Fibroblast of lung (primary cell): ENCODE data around the gene MRPS31.

Experiments used
- EZH2 ChIP-seq: IDR thresholded peaks from 2 replicates; pipeline ENCODE4 v1.5.1; 2012; ENCODE audit warnings: low read length, control low read depth, mild to moderate bottlenecking; ENCODE audit errors: missing control alignments
- TF ChIP-seq, protein P1 (sequence below), 2 donors: IDR thresholded peaks in 1 of 2; conservative IDR thresholded peaks in 1 of 2; 1 replicate in 1 of 2; 2 replicates in 1 of 2; pipeline ENCODE4 v1.5.1; 2011 to 2012; ENCODE audit warnings: low read length in 2 of 2, control low read depth in 1 of 2, inconsistent platforms in 1 of 2, low read depth in 1 of 2, mild to moderate bottlenecking in 1 of 2

DNA sequence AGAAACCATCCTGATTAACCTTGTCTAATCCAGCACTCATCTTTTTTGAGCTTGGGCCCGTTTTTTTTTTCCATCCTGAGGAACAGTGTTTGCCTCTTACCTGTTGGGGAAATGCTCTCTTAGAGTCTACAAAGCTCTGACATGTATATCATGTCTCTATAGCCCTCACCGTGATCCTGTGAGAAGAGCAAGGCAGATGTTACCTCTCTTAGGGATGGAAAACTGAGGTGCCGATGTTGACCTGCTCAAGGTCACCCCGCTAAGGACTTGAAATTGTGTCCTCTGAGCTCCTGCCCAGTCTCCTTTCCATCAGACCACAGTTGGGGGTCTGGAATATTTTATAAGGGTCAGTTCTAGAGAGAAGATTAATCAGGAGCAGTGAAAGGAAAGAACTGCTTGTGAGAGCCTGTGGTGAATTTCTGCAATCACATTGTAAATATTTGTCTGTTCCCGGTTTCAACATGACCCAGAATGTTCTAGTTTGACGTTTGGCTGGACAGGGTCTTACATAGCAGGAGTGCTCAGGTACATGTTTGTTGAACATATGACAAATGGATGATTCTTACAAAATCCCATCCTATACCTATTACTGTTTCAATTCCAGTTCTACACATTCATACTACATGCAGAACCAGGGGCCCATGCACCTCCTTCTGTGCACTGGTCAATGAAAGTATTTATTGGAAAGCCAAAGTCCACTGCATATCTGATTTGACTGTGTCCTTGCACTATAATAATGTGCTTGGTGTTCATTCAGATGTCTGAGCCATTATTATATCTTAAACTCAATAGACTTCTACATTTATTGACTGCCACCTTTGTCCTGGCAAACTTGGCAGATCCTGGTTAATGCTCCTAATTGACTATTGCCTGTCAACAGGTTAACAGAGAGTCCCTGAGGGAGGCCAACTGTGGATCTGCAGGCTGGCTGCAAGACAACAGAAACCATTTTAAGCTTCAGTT is 30.5 kb upstream of the MRPS31 start:
- TF ChIP-seq, protein P1, sequence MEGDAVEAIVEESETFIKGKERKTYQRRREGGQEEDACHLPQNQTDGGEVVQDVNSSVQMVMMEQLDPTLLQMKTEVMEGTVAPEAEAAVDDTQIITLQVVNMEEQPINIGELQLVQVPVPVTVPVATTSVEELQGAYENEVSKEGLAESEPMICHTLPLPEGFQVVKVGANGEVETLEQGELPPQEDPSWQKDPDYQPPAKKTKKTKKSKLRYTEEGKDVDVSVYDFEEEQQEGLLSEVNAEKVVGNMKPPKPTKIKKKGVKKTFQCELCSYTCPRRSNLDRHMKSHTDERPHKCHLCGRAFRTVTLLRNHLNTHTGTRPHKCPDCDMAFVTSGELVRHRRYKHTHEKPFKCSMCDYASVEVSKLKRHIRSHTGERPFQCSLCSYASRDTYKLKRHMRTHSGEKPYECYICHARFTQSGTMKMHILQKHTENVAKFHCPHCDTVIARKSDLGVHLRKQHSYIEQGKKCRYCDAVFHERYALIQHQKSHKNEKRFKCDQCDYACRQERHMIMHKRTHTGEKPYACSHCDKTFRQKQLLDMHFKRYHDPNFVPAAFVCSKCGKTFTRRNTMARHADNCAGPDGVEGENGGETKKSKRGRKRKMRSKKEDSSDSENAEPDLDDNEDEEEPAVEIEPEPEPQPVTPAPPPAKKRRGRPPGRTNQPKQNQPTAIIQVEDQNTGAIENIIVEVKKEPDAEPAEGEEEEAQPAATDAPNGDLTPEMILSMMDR (conservative IDR thresholded peaks at IDR 0.05 in 1 of 2, IDR thresholded peaks at IDR 0.05 in 1 of 2; ENCODE audit: low read depth in 1 of 2, low read length in 2 of 2), result no peak
- TF ChIP-seq EZH2, result no peak
